Thyroid gland (tissue), 4 donors: ENCODE results near the gene VCPKMT. TPM values are rescaled to one million over a fixed set of nuclear protein-coding genes. Genes with fewer than 3 reads are reported as not detected.
"Not testable (repeated sequence)": the region's sequence is repeated elsewhere in the genome, so short reads cannot be mapped to it uniquely, and the experiment has no call there.

Experiments
- DNase-seq, 2 donors: peaks; one replicate each; pipeline ENCODE4 v3.0.0-alpha.2; 2019
- H3K27ac ChIP-seq, 3 donors: fragments of 200-600 bp; sonication (generic); 1 replicate in 2 of 3; 2 replicates in 1 of 3; pipeline ENCODE4 v1.5.1; 2016 to 2019; ENCODE audit warnings: mild to moderate bottlenecking in 1 of 3, moderate library complexity in 1 of 3
- H3K27me3 ChIP-seq: fragments of 200-600 bp; sonication (generic); one replicate; pipeline ENCODE4 v1.5.1; 2019
- H3K36me3 ChIP-seq, 2 donors: fragments of 200-600 bp; sonication (generic); one replicate each; pipeline ENCODE4 v1.5.1; 2016 to 2019
- H3K4me1 ChIP-seq, 2 donors: fragments of 200-600 bp; sonication (generic); one replicate each; pipeline ENCODE4 v1.5.1; 2017 to 2019
- H3K4me3 ChIP-seq, 3 donors: fragments of 200-600 bp; sonication (generic); replicated peaks in 1 of 3; 1 replicate in 2 of 3; 2 replicates in 1 of 3; pipeline ENCODE4 v1.5.1; 2016; ENCODE audit warnings: mild to moderate bottlenecking in 1 of 3
- H3K9me3 ChIP-seq: fragments of 200-600 bp; sonication (generic); one replicate; pipeline ENCODE4 v1.5.1; 2017
- CTCF ChIP-seq, 6 experiments: fragments of 200-600 bp in 3 of 6; fragments of 450-650 bp in 3 of 6; sonication (generic) in 3 of 6; IDR thresholded peaks; one replicate each; pipeline ENCODE4 v1.5.1; 2016 to 2019; ENCODE audit warnings: antibody characterized with exemption in 6 of 6, mild to moderate bottlenecking in 2 of 6, inconsistent platforms in 1 of 6, moderate library complexity in 1 of 6
- POLR2A ChIP-seq, 2 donors: fragments of 450-650 bp; IDR thresholded peaks; one replicate each; pipeline ENCODE4 v1.6.1; 2017; ENCODE audit warnings: antibody characterized with exemption in 2 of 2, mild to moderate bottlenecking in 2 of 2, moderate library complexity in 1 of 2
- WGBS, 2 donors: methylation state at CpG; one replicate each; pipeline ENCODE4 v1.1.5; 2017; 5-methylcytosine and 5-hydroxymethylcytosine counted together
- intact Hi-C: fragments of 100-400 bp; cut with DNase I; formaldehyde crosslinking; loops from one replicate; pipeline ENCODE4 v1.15.1; 2023
- total RNA-seq, 4 donors: library from RNA; depleted of rRNA; stranded (reverse); fragments of >200 nt; gene quantifications; one replicate each; pipeline ENCODE4 v1.2.3, GENCODE V29; 2016

Gene VCPKMT
- total RNA-seq, 4 donors from 2014 or later = 4.5 to 16.0 (median 12.3) TPM

GRCh38 chr14:50084666-50085065 lies 31.7 kb downstream of the VCPKMT start:
- Histone ChIP-seq H3K9me3 (no peaks in the 10 kb centered on the region), H3K4me3 (no peak overlapping the region), H3K4me1 (no peaks in the 10 kb centered on the region), H3K36me3 (no peaks in the 10 kb centered on the region), H3K27me3 (no peaks in the 10 kb centered on the region), H3K27ac (no peak overlapping the region)
- WGBS, 2 donors = 84 to 89% methylated on average over 3 of the region's 3 CpGs
- no peak for DNase-seq
- intact Hi-C loops = no loop called here
- no peak for TF ChIP-seq CTCF (IDR thresholded peaks at IDR 0.05)

- peak overlapping the region in 1 of 3 donors; percentile 5 for H3K27ac ChIP-seq
- WGBS, 2 donors = 89% methylated on average over 10 to 17 of the region's 17 CpGs
- H3K4me1 ChIP-seq = no peaks in the 10 kb centered on the region
- H3K9me3 ChIP-seq = no peaks in the 10 kb centered on the region
- intact Hi-C loops = no loop called here
- H3K36me3 ChIP-seq = no peaks in the 10 kb centered on the region
- no peak for DNase-seq
- H3K4me3 ChIP-seq = no peak overlapping the region
- H3K27me3 ChIP-seq = no peaks in the 10 kb centered on the region
- TF ChIP-seq CTCF (IDR thresholded peaks at IDR 0.05) (no peak), POLR2A (IDR thresholded peaks at IDR 0.05) (no peak)
These were observed 32.7 kb downstream of the VCPKMT start for GRCh38 chr14:50083467-50084337.

- Histone ChIP-seq H3K36me3 (no peaks in the 10 kb centered on the region), H3K27ac (no peak overlapping the region), H3K4me3 (no peak overlapping the region), H3K4me1 (no peaks in the 10 kb centered on the region), H3K9me3 (no peaks in the 10 kb centered on the region), H3K27me3 (no peaks in the 10 kb centered on the region)
- TF ChIP-seq POLR2A (IDR thresholded peaks at IDR 0.05) (no peak), CTCF (IDR thresholded peaks at IDR 0.05) (no peak)
- 78 to 92% methylated on average over 10 of the region's 10 CpGs for WGBS, 2 donors
- no peak for DNase-seq
- intact Hi-C loops = no loop called here
These were observed 33.4 kb downstream of the VCPKMT start for GRCh38 chr14:50082784-50083466.

GRCh38 chr14:50082308-50082742 lies 34.0 kb downstream of the VCPKMT start:
- Histone ChIP-seq H3K36me3 (no peaks in the 10 kb centered on the region), H3K4me3 (no peak overlapping the region), H3K27me3 (no peaks in the 10 kb centered on the region), H3K9me3 (no peaks in the 10 kb centered on the region), H3K4me1 (no peaks in the 10 kb centered on the region), H3K27ac (no peak overlapping the region)
- DNase-seq = no peak
- intact Hi-C loops = no loop called here
- 53 to 65% methylated on average over 8 of the region's 8 CpGs for WGBS, 2 donors
- TF ChIP-seq POLR2A (IDR thresholded peaks at IDR 0.05) = no peak

GRCh38 chr14:50079103-50079502 lies 37.3 kb downstream of the VCPKMT start:
- H3K27ac ChIP-seq, H3K9me3 ChIP-seq, H3K4me1 ChIP-seq, H3K27me3 ChIP-seq, H3K4me3 ChIP-seq, H3K36me3 ChIP-seq, intact Hi-C loops, DNase-seq: not testable (repeated sequence)
- 100% methylated on average over 1 of the region's 1 CpG for WGBS, 2 donors

- H3K36me3 ChIP-seq, H3K27me3 ChIP-seq, DNase-seq, H3K27ac ChIP-seq, H3K4me1 ChIP-seq, H3K9me3 ChIP-seq, intact Hi-C loops, H3K4me3 ChIP-seq: not testable (repeated sequence)
- 95 to 96% methylated on average over 16 to 26 of the region's 32 CpGs for WGBS, 2 donors
These were observed 42.7 kb downstream of the VCPKMT start for GRCh38 chr14:50073663-50074062.
